HG03432 (cell line): Measurements from ENCODE around the gene GRHPR.
"Not testable (repeated sequence)": the region's sequence is repeated elsewhere in the genome, so short reads cannot be mapped to it uniquely, and the experiment has no call there.

Experiments used
- ATAC-seq: cut with Tn5 transposase; IDR thresholded peaks from one replicate; pipeline ENCODE4 v1.9.1; 2021; ENCODE audit warnings: mild to moderate bottlenecking, moderate library complexity; ENCODE audit not compliant: unreplicated experiment

The GRHPR gene

GRCh38 chr9:37420271-37421215, 2.0 kb upstream of the GRHPR start:
- ATAC-seq, result no peak

- no peak for ATAC-seq
Measured at GRCh38 chr9:37421914-37422288, 595 bp upstream of the GRHPR start.

GRCh38 chr9:37423508-37423907, 1.0 kb downstream of the GRHPR start:
- no peak for ATAC-seq

- ATAC-seq, result no peak
Measured at GRCh38 chr9:37424204-37424685, 1.7 kb downstream of the GRHPR start.

GRCh38 chr9:37424686-37425297, 2.3 kb downstream of the GRHPR start:
- ATAC-seq, result no peak

GRCh38 chr9:37425298-37425752, 2.8 kb downstream of the GRHPR start:
- no peak for ATAC-seq

- ATAC-seq, result not testable (repeated sequence)
Measured at GRCh38 chr9:37426431-37426830, 3.9 kb downstream of the GRHPR start.

- no peak for ATAC-seq
Measured at GRCh38 chr9:37426846-37427245, 4.3 kb downstream of the GRHPR start.

GRCh38 chr9:37428345-37428744, 5.8 kb downstream of the GRHPR start:
- ATAC-seq, result no peak

- ATAC-seq, result no peak
Measured at GRCh38 chr9:37429441-37430285, 7.2 kb downstream of the GRHPR start.

GRCh38 chr9:37430841-37431597, 8.5 kb downstream of the GRHPR start:
- no peak for ATAC-seq

- no peak for ATAC-seq
Measured at GRCh38 chr9:37432020-37432419, 9.5 kb downstream of the GRHPR start.

GRCh38 chr9:37433867-37434371, 11.4 kb downstream of the GRHPR start:
- ATAC-seq, result no peak

GRCh38 chr9:37436540-37436939, 14.0 kb downstream of the GRHPR start:
- ATAC-seq, result no peak

GRCh38 chr9:37437010-37437409, 14.5 kb downstream of the GRHPR start:
- no peak for ATAC-seq

GRCh38 chr9:37437621-37438020, 15.1 kb downstream of the GRHPR start:
- ATAC-seq, result no peak

- ATAC-seq, result no peak
Measured at GRCh38 chr9:37438359-37438758, 15.9 kb downstream of the GRHPR start.

GRCh38 chr9:37441776-37442370, 19.4 kb downstream of the GRHPR start:
- ATAC-seq, result no peak

GRCh38 chr9:37442556-37442955, 20.1 kb downstream of the GRHPR start:
- ATAC-seq, result no peak

- ATAC-seq, result no peak
Measured at GRCh38 chr9:37443566-37443965, 21.1 kb downstream of the GRHPR start.
